Left lung (tissue), 10 donors: ENCODE data around the gene AKNAD1. TPM values are rescaled to one million over a fixed set of nuclear protein-coding genes. Genes with fewer than 3 reads are reported as not detected.
"Not testable (repeated sequence)": the region's sequence is repeated elsewhere in the genome, so short reads cannot be mapped to it uniquely, and the experiment has no call there.

ENCODE experiments used
- ATAC-seq: fragments of 200-7000 bp; cut with Tn5 transposase; one replicate; pipeline ENCODE4 v1.9.1; 2020; ENCODE audit warnings: moderate library complexity
- DNase-seq, 4 donors: peaks; one replicate each; pipeline ENCODE4 v3.0.0-alpha.2; 2013 to 2020
- H3K27ac ChIP-seq, 2 donors: fragments of 200-600 bp; sonication (generic) in 1 of 2; one replicate each; pipeline versions ENCODE4 v1.5.0 to v1.8.0; 2020 to 2021
- H3K27me3 ChIP-seq, 2 donors: fragments of 200-600 bp; sonication (generic) in 1 of 2; one replicate each; pipeline versions ENCODE4 v1.5.0 to v1.8.0; 2020 to 2021
- H3K36me3 ChIP-seq, 2 donors: fragments of 200-600 bp; sonication (generic) in 1 of 2; one replicate each; pipeline versions ENCODE4 v1.5.0 to v1.8.0; 2020 to 2021
- H3K4me1 ChIP-seq, 2 donors: fragments of 200-600 bp; one replicate each; pipeline ENCODE4 v1.8.0; 2021
- H3K4me3 ChIP-seq, 2 donors: fragments of 200-600 bp; sonication (generic) in 1 of 2; one replicate each; pipeline versions ENCODE4 v1.5.0 to v1.8.0; 2020 to 2021; ENCODE audit warnings: mild to moderate bottlenecking in 1 of 2
- H3K9me3 ChIP-seq, 2 donors: fragments of 200-600 bp; sonication (generic) in 1 of 2; one replicate each; pipeline versions ENCODE4 v1.5.0 to v1.8.0; 2020 to 2021
- CTCF ChIP-seq, 2 donors: fragments of 200-600 bp; sonication (generic) in 1 of 2; IDR thresholded peaks; one replicate each; pipeline versions ENCODE4 v1.5.0 to v1.8.0; 2021; ENCODE audit warnings: antibody characterized with exemption in 2 of 2
- intact Hi-C, 2 donors: fragments of 100-400 bp; cut with DNase I; formaldehyde crosslinking; loops; one replicate each; pipeline versions ENCODE4 v1.11.2 to v1.14.2; 2022
- polyA plus RNA-seq, 6 donors: library from polyadenylated mRNA; unstranded; fragments of 120-200 nt; gene quantifications; one replicate each; pipeline ENCODE4 v1.2.1, GENCODE V29; 2013; ENCODE audit not compliant: insufficient read length in 6 of 6
- total RNA-seq, 2 donors: library from RNA; stranded (reverse); fragmentation: NEBNext Ultra II Directional; extraction: Animal tissue kit (Norgen Biotek cat#: 25700); gene quantifications; one replicate each; pipeline ENCODE4 v1.2.1, GENCODE V29; 2021
- donor health status: DM: no; HTN: yes; CAD: no.
- donor health status: DM: no; HTN: no; CAD: no.

AKNAD1 gene
- total and polyA plus RNA-seq, 8 donors = 0.06 to 0.94 (median 0.49) TPM; not detected in 2

- no peak overlapping the region for H3K27ac ChIP-seq
- H3K9me3 ChIP-seq = peaks cover 0 to 17% of the 10 kb centered on the region in 2 donors
- no peak overlapping the region for H3K4me3 ChIP-seq
- DNase-seq (no peak), ATAC-seq (no peak)
- no peaks in the 10 kb centered on the region for H3K27me3 ChIP-seq
- peaks cover 4 to 83% of the 10 kb centered on the region in 2 donors for H3K36me3 ChIP-seq
- no peak for TF ChIP-seq CTCF (IDR thresholded peaks at IDR 0.05)
- intact Hi-C loops = no loop called here
- H3K4me1 ChIP-seq = no peaks in the 10 kb centered on the region
These were observed 65.1 kb downstream of the AKNAD1 start for GRCh38 chr1:108791790-108792189.

GRCh38 chr1:108785880-108786279, 71.0 kb downstream of the AKNAD1 start:
- no peaks in the 10 kb centered on the region for H3K27me3 ChIP-seq
- no peak overlapping the region for H3K27ac ChIP-seq
- peaks cover 0 to 22% of the 10 kb centered on the region in 2 donors for H3K9me3 ChIP-seq
- DNase-seq (no peak), ATAC-seq (no peak)
- no peak overlapping the region for H3K4me3 ChIP-seq
- intact Hi-C loops = no loop called here
- peaks cover 0 to 86% of the 10 kb centered on the region in 2 donors for H3K36me3 ChIP-seq
- no peaks in the 10 kb centered on the region for H3K4me1 ChIP-seq
- TF ChIP-seq CTCF (IDR thresholded peaks at IDR 0.05) = no peak

GRCh38 chr1:108785264-108785663, 71.6 kb downstream of the AKNAD1 start:
- H3K27ac ChIP-seq = no peak overlapping the region
- peaks cover 0 to 91% of the 10 kb centered on the region in 2 donors for H3K36me3 ChIP-seq
- no peaks in the 10 kb centered on the region for H3K27me3 ChIP-seq
- H3K4me3 ChIP-seq = no peak overlapping the region
- H3K4me1 ChIP-seq = no peaks in the 10 kb centered on the region
- DNase-seq (no peak), ATAC-seq (no peak)
- peaks cover 0 to 22% of the 10 kb centered on the region in 2 donors for H3K9me3 ChIP-seq
- intact Hi-C loops = no loop called here
- no peak for TF ChIP-seq CTCF (IDR thresholded peaks at IDR 0.05)

- H3K4me3 ChIP-seq, H3K27ac ChIP-seq, H3K4me1 ChIP-seq, intact Hi-C loops, H3K27me3 ChIP-seq, DNase-seq, ATAC-seq: not testable (repeated sequence)
- Histone ChIP-seq H3K9me3 (peaks cover 0 to 22% of the 10 kb centered on the region in 2 donors), H3K36me3 (peaks cover 4 to 93% of the 10 kb centered on the region in 2 donors)
These were observed 75.3 kb downstream of the AKNAD1 start for GRCh38 chr1:108781575-108781944.

GRCh38 chr1:108780937-108781574, 75.8 kb downstream of the AKNAD1 start:
- no peak for TF ChIP-seq CTCF (IDR thresholded peaks at IDR 0.05)
- H3K27me3 ChIP-seq = no peaks in the 10 kb centered on the region
- intact Hi-C loops = no loop called here
- no peak for DNase-seq
- peaks cover 0 to 19% of the 10 kb centered on the region in 2 donors for H3K9me3 ChIP-seq
- H3K27ac ChIP-seq = no peak overlapping the region
- H3K4me1 ChIP-seq = no peaks in the 10 kb centered on the region
- H3K36me3 ChIP-seq = peaks cover 7 to 93% of the 10 kb centered on the region in 2 donors
- no peak for ATAC-seq
- H3K4me3 ChIP-seq = no peak overlapping the region

GRCh38 chr1:108779455-108779854, 77.4 kb downstream of the AKNAD1 start:
- Histone ChIP-seq H3K4me3 (no peak overlapping the region), H3K36me3 (peaks cover 7 to 88% of the 10 kb centered on the region in 2 donors), H3K4me1 (no peaks in the 10 kb centered on the region), H3K27ac (no peak overlapping the region), H3K27me3 (no peaks in the 10 kb centered on the region), H3K9me3 (peaks cover 0 to 3% of the 10 kb centered on the region in 2 donors)
- intact Hi-C loops = no loop called here
- ATAC-seq (no peak), DNase-seq (no peak)
- TF ChIP-seq CTCF (IDR thresholded peaks at IDR 0.05) = no peak
